ENCODE results near the gene RAB3B. TPM values are rescaled to one million over a fixed set of nuclear protein-coding genes. Genes with fewer than 3 reads are reported as not detected.

The RAB3B gene
- total RNA-seq, 6 donors from 2014 or later: under 0.01 to 1.2 (median 0.12) TPM; not detected in 2

DNA sequence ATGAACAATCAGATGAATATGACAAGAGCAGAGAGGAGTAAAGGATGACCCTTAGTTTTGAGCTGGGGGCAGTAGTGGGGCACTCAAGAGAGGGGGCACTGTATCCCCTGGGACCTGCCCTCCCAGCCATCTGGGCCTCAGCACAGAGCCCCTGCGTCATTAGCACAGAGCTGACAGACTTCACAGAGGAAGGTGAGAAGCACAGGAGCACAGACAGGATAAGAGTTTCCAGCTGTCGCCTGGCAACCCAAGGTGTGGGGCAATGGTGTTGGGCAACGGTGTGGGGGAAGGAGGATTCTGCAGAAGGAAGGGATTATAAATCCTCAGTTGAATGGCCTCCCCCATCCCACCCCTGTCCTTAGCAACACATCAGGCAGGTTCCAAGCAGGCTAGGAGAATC is 30.2 kb downstream of the RAB3B start:
- Histone ChIP-seq H3K4me3 (no peak overlapping the region), H3K27me3 (peaks cover 0 to 8% (median 0%) of the 10 kb centered on the region in 4 donors), H3K9me3 (no peaks in the 10 kb centered on the region), H3K27ac (no peak overlapping the region), H3K36me3 (no peaks in the 10 kb centered on the region), H3K4me1 (no peaks in the 10 kb centered on the region)
- no peak for DNase-seq
- TF ChIP-seq POLR2A (IDR thresholded peaks at IDR 0.05) (no peak), EP300 (IDR thresholded peaks at IDR 0.05) (no peak), POLR2AphosphoS5 (IDR thresholded peaks at IDR 0.05) (no peak)
- TF ChIP-seq, protein P1, sequence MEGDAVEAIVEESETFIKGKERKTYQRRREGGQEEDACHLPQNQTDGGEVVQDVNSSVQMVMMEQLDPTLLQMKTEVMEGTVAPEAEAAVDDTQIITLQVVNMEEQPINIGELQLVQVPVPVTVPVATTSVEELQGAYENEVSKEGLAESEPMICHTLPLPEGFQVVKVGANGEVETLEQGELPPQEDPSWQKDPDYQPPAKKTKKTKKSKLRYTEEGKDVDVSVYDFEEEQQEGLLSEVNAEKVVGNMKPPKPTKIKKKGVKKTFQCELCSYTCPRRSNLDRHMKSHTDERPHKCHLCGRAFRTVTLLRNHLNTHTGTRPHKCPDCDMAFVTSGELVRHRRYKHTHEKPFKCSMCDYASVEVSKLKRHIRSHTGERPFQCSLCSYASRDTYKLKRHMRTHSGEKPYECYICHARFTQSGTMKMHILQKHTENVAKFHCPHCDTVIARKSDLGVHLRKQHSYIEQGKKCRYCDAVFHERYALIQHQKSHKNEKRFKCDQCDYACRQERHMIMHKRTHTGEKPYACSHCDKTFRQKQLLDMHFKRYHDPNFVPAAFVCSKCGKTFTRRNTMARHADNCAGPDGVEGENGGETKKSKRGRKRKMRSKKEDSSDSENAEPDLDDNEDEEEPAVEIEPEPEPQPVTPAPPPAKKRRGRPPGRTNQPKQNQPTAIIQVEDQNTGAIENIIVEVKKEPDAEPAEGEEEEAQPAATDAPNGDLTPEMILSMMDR (IDR thresholded peaks at IDR 0.05): no peak
- WGBS, 2 donors: 21 to 23% methylated on average over 3 of the region's 3 CpGs
- ATAC-seq (ENCODE audit: low FRiP score in 2 of 2): no peak

DNA sequence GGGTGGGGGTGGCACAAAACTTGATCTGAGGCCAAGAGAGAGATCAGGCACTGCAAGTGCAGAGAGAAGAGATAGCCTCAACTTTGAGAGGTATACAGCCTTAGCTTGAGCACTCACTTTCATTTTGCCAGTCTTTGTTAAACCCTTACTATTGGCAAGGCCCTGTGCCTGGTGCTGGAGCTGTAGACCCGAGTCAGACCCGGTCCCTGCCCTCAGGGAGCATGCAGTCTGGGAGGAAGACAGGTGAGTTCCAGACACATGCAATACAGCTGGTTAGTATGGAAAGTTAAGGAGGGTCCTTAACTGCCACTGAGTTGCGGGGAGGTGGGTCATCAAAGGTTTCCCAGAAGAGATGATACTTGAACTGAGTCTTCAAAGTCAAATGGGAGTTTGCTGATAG is 31.7 kb downstream of the RAB3B start:
- no peaks in the 10 kb centered on the region for H3K36me3 ChIP-seq
- no peak for DNase-seq
- TF ChIP-seq, protein P1 (IDR thresholded peaks at IDR 0.05): no peak
- TF ChIP-seq EP300 (IDR thresholded peaks at IDR 0.05) (no peak), POLR2A (IDR thresholded peaks at IDR 0.05) (no peak), POLR2AphosphoS5 (IDR thresholded peaks at IDR 0.05) (no peak)
- 83 to 100% methylated on average over 3 of the region's 3 CpGs for WGBS, 2 donors
- no peak overlapping the region for H3K4me3 ChIP-seq
- no peaks in the 10 kb centered on the region for H3K9me3 ChIP-seq
- H3K4me1 ChIP-seq: no peaks in the 10 kb centered on the region
- peaks cover 0 to 8% (median 0%) of the 10 kb centered on the region in 4 donors for H3K27me3 ChIP-seq
- no peak for ATAC-seq (ENCODE audit: low FRiP score in 2 of 2)
- H3K27ac ChIP-seq: no peak overlapping the region

DNA sequence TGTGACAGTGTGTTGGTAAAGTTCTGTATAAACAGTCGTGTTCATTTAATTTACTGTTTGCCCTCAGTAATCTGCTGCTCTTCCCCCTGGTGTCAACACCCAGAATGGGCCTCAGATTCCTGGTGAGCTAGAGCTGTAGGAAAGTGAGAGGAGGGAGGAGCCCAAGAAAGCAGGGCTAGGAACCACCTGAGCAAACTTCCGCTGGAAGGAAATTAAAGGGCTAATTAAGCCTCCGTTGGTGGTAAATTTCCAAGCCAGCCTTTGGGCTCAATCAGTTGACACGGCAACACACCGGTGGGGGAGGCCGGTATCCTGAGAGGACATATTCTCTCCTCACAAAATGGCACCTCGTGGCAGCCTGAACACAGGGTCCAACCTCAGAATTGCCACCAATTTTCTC is 32.9 kb downstream of the RAB3B start:
- no peak overlapping the region for H3K4me3 ChIP-seq
- 55 to 60% methylated on average over 7 of the region's 7 CpGs for WGBS, 2 donors
- DNase-seq (no peak), ATAC-seq (ENCODE audit: low FRiP score in 2 of 2) (no peak)
- H3K27ac ChIP-seq: no peak overlapping the region
- TF ChIP-seq, protein P1 (IDR thresholded peaks at IDR 0.05): no peak
- no peak for TF ChIP-seq EP300 (IDR thresholded peaks at IDR 0.05)
- TF ChIP-seq POLR2AphosphoS5 (IDR thresholded peaks at IDR 0.05): no peak
- TF ChIP-seq POLR2A (IDR thresholded peaks at IDR 0.05): no peak
- peaks cover 0 to 8% (median 0%) of the 10 kb centered on the region in 4 donors for H3K27me3 ChIP-seq
- no peaks in the 10 kb centered on the region for H3K9me3 ChIP-seq
- no peaks in the 10 kb centered on the region for H3K36me3 ChIP-seq
- H3K4me1 ChIP-seq: no peaks in the 10 kb centered on the region

- WGBS, 2 donors: 34% methylated on average over 8 of the region's 8 CpGs
Measured at GRCh38 chr1:51956528-51957509, 33.7 kb downstream of the RAB3B start.

More at GRCh38 chr1:51956528-51957509, 33.7 kb downstream of the RAB3B start:
- no peaks in the 10 kb centered on the region for H3K9me3 ChIP-seq
- H3K27me3 ChIP-seq: peaks cover 0 to 8% (median 0%) of the 10 kb centered on the region in 4 donors
- no peak overlapping the region for H3K27ac ChIP-seq
- no peaks in the 10 kb centered on the region for H3K4me1 ChIP-seq
- H3K4me3 ChIP-seq: no peak overlapping the region
- H3K36me3 ChIP-seq: no peaks in the 10 kb centered on the region
- TF ChIP-seq POLR2A (IDR thresholded peaks at IDR 0.05) (no peak), EP300 (IDR thresholded peaks at IDR 0.05) (no peak), POLR2AphosphoS5 (IDR thresholded peaks at IDR 0.05) (no peak)
- TF ChIP-seq, protein P1 (IDR thresholded peaks at IDR 0.05): no peak
- DNase-seq (no peak), ATAC-seq (ENCODE audit: low FRiP score in 2 of 2) (no peak)

Measured in upper lobe of left lung (tissue), 6 donors.